Measurements from ENCODE around the gene PM20D1. TPM values are rescaled to one million over a fixed set of nuclear protein-coding genes. Genes with fewer than 3 reads are reported as not detected.

The PM20D1 gene
- total RNA-seq, 2 donors from 2014 or later = 13.0 to 103 TPM

GRCh38 chr1:205800981-205801703 lies 48.8 kb downstream of the PM20D1 start:
- DNase-seq = peak; percentile 63 to 84 (median 76)
- peak; percentile 81 for ATAC-seq
- 16 to 26% methylated on average over 6 to 7 of the region's 7 CpGs for WGBS, 2 donors
- Histone ChIP-seq H3K9me3 (no peaks in the 10 kb centered on the region), H3K27me3 (no peaks in the 10 kb centered on the region), H3K36me3 (replicated peaks in 1 of 2; ENCODE audit: insufficient read depth in 1 of 2, low read depth in 2 of 2) (peaks cover 12 to 14% of the 10 kb centered on the region in 2 donors), H3K27ac (peak overlapping the region; percentile 81 to 86 (median 83)), H3K4me3 (no peak overlapping the region), H3K4me1 (peaks cover 77% of the 10 kb centered on the region)
- TF ChIP-seq CTCF (IDR thresholded peaks at IDR 0.05) (no peak), POLR2A (IDR thresholded peaks at IDR 0.05) (no peak)
- intact Hi-C loops (cut with DNase I) = no loop called here

- Histone ChIP-seq H3K4me3 (no peak overlapping the region), H3K36me3 (replicated peaks in 1 of 2; ENCODE audit: insufficient read depth in 1 of 2, low read depth in 2 of 2) (peaks cover 14 to 16% of the 10 kb centered on the region in 2 donors), H3K9me3 (no peaks in the 10 kb centered on the region), H3K27ac (peak overlapping the region; percentile 81 to 86 (median 83)), H3K27me3 (no peaks in the 10 kb centered on the region), H3K4me1 (peaks cover 70% of the 10 kb centered on the region)
- 38 to 44% methylated on average over 7 of the region's 7 CpGs for WGBS, 2 donors
- intact Hi-C loops (cut with DNase I) = no loop called here
- TF ChIP-seq POLR2A (IDR thresholded peaks at IDR 0.05) (no peak), CTCF (IDR thresholded peaks at IDR 0.05) (no peak)
- ATAC-seq (no peak), DNase-seq (peak in 2 of 4 donors; percentile 50)
Measured at GRCh38 chr1:205800427-205800826, 49.5 kb downstream of the PM20D1 start.

GRCh38 chr1:205798577-205798976 lies 51.4 kb downstream of the PM20D1 start:
- Histone ChIP-seq H3K36me3 (replicated peaks in 1 of 2; ENCODE audit: insufficient read depth in 1 of 2, low read depth in 2 of 2) (peaks cover 22 to 25% of the 10 kb centered on the region in 2 donors), H3K4me1 (peaks cover 51% of the 10 kb centered on the region), H3K9me3 (no peaks in the 10 kb centered on the region), H3K27me3 (no peaks in the 10 kb centered on the region), H3K27ac (peak overlapping the region in 1 of 4 donors; percentile 82), H3K4me3 (no peak overlapping the region)
- peak in 1 of 4 donors; percentile 44 for DNase-seq
- TF ChIP-seq POLR2A (IDR thresholded peaks at IDR 0.05) (no peak), CTCF (IDR thresholded peaks at IDR 0.05) (no peak)
- 32 to 54% methylated on average over 5 of the region's 5 CpGs for WGBS, 2 donors
- intact Hi-C loops (cut with DNase I) = no loop called here
- no peak for ATAC-seq

GRCh38 chr1:205797168-205797567 lies 52.8 kb downstream of the PM20D1 start:
- Histone ChIP-seq H3K27ac (no peak overlapping the region), H3K27me3 (no peaks in the 10 kb centered on the region), H3K4me3 (no peak overlapping the region), H3K4me1 (peaks cover 41% of the 10 kb centered on the region), H3K36me3 (replicated peaks in 1 of 2; ENCODE audit: insufficient read depth in 1 of 2, low read depth in 2 of 2) (peaks cover 22 to 30% of the 10 kb centered on the region in 2 donors), H3K9me3 (no peaks in the 10 kb centered on the region)
- no peak for DNase-seq
- ATAC-seq = no peak
- WGBS, 2 donors = 74 to 81% methylated on average over 2 of the region's 2 CpGs
- intact Hi-C loops (cut with DNase I) = no loop called here
- no peak for TF ChIP-seq CTCF (IDR thresholded peaks at IDR 0.05)
- TF ChIP-seq POLR2A (IDR thresholded peaks at IDR 0.05) = no peak

Data from body of pancreas (tissue), 4 donors.